ENCODE data around the gene CDK5RAP3. TPM values are rescaled to one million over a fixed set of nuclear protein-coding genes. Genes with fewer than 3 reads are reported as not detected.

Gene CDK5RAP3
- total RNA-seq, 1 experiment from 2014 or later, result 213 TPM

DNA sequence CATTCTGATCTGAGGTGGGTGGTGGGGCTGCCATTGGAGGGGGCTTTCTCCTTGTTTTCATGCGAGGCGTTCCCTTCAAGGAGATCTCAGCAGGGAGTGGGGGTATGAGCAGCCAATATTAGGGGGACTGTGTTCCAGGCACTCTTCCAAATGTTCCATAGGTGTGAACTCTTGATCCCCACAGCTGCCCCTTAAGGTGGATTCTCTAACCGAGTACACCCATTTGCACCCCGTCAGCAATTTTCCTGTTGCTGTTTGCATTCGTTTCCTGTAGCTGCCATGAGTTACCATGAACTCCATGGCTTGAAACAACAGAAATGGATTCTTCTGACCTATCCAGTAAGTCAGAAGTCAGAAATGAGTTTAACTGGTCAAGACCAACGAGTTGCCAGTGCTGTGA lies 9.5 kb upstream of the CDK5RAP3 start:
- H3K4me2 ChIP-seq (ENCODE audit: low read depth, low read length, poor library complexity, severe bottlenecking), result peak overlapping the region; percentile 67
- no peaks in the 10 kb centered on the region for H3K27me3 ChIP-seq (ENCODE audit: low read length)
- H3K4me1 ChIP-seq (ENCODE audit: low read length), result peaks cover 63% of the 10 kb centered on the region
- no peak overlapping the region for H3K4me3 ChIP-seq (ENCODE audit: low read length)
- no peaks in the 10 kb centered on the region for H4K20me1 ChIP-seq (ENCODE audit: insufficient read depth, low read depth, low read length)
- H3K9ac ChIP-seq (ENCODE audit: low read length), result no peak overlapping the region
- H3K9me2 ChIP-seq (replicated peaks; ENCODE audit: insufficient read depth, low read length), result no peaks in the 10 kb centered on the region
- no peak overlapping the region for H2AFZ ChIP-seq (ENCODE audit: low read length)
- H3K9me3 ChIP-seq (ENCODE audit: low read length), result no peaks in the 10 kb centered on the region
- no peak for DNase-seq
- no peaks in the 10 kb centered on the region for H3K79me2 ChIP-seq (ENCODE audit: low read length)
- no peaks in the 10 kb centered on the region for H3K36me3 ChIP-seq (ENCODE audit: insufficient read depth, low read length)
- H3K27ac ChIP-seq (ENCODE audit: low read length), result no peak overlapping the region

DNA sequence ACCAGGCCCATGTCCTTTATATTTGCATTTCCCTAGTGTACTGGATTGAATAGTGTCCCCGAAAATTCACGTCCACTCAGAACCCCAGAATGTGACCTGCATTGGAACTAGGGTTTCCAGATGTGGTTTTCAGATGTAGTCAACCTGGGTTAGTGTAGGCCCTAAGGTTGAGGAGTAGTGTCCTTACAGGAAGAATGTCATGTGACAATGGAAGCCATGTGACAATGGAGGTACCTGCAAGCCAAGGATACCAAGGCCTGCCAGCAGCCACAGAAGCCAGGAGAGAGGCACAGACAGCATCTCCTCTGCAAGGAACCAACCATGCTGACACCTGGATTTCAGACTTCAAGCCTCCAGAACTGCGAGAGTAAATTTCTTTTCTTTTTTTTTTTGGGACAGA lies 8.0 kb upstream of the CDK5RAP3 start:
- Histone ChIP-seq H3K79me2 (ENCODE audit: low read length) (no peaks in the 10 kb centered on the region), H3K4me2 (ENCODE audit: low read depth, low read length, poor library complexity, severe bottlenecking) (no peak overlapping the region), H3K9ac (ENCODE audit: low read length) (no peak overlapping the region), H3K4me1 (ENCODE audit: low read length) (peaks cover 55% of the 10 kb centered on the region), H3K27ac (ENCODE audit: low read length) (no peak overlapping the region), H3K36me3 (ENCODE audit: insufficient read depth, low read length) (no peaks in the 10 kb centered on the region), H3K9me2 (replicated peaks; ENCODE audit: insufficient read depth, low read length) (no peaks in the 10 kb centered on the region), H4K20me1 (ENCODE audit: insufficient read depth, low read depth, low read length) (no peaks in the 10 kb centered on the region), H3K4me3 (ENCODE audit: low read length) (no peak overlapping the region), H3K27me3 (ENCODE audit: low read length) (no peaks in the 10 kb centered on the region), H3K9me3 (ENCODE audit: low read length) (no peaks in the 10 kb centered on the region), H2AFZ (ENCODE audit: low read length) (no peak overlapping the region)
- no peak for DNase-seq

DNA sequence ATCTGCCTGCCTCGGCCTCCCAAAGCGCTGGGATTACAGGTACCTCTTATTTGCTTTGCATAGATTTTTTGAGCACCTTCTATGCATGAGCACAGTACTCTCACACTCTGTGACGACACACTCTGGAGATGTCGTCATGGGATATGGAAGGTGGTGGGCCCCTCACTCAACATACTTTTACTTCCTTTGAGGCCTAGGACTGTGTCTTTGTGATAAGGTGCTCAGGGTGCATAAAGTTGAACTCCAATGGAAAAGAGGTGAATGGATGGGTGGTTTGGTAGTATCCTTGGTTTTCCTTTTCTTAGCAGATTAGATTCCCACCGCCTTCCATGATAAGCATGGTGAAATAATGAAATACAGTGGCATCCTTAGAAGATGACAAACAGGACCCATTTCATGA lies 6.1 kb upstream of the CDK5RAP3 start:
- H3K27me3 ChIP-seq (ENCODE audit: low read length), result no peaks in the 10 kb centered on the region
- H3K9me3 ChIP-seq (ENCODE audit: low read length), result no peaks in the 10 kb centered on the region
- H3K36me3 ChIP-seq (ENCODE audit: insufficient read depth, low read length), result no peaks in the 10 kb centered on the region
- no peak overlapping the region for H3K4me2 ChIP-seq (ENCODE audit: low read depth, low read length, poor library complexity, severe bottlenecking)
- no peak overlapping the region for H3K4me3 ChIP-seq (ENCODE audit: low read length)
- H2AFZ ChIP-seq (ENCODE audit: low read length), result no peak overlapping the region
- H3K9ac ChIP-seq (ENCODE audit: low read length), result no peak overlapping the region
- no peak overlapping the region for H3K27ac ChIP-seq (ENCODE audit: low read length)
- no peaks in the 10 kb centered on the region for H4K20me1 ChIP-seq (ENCODE audit: insufficient read depth, low read depth, low read length)
- H3K79me2 ChIP-seq (ENCODE audit: low read length), result no peaks in the 10 kb centered on the region
- H3K9me2 ChIP-seq (replicated peaks; ENCODE audit: insufficient read depth, low read length), result no peaks in the 10 kb centered on the region
- DNase-seq, result no peak
- H3K4me1 ChIP-seq (ENCODE audit: low read length), result peaks cover 46% of the 10 kb centered on the region

- Histone ChIP-seq H3K4me1 (ENCODE audit: low read length) (peaks cover 42% of the 10 kb centered on the region), H4K20me1 (ENCODE audit: insufficient read depth, low read depth, low read length) (no peaks in the 10 kb centered on the region), H3K9ac (ENCODE audit: low read length) (no peak overlapping the region), H3K36me3 (ENCODE audit: insufficient read depth, low read length) (no peaks in the 10 kb centered on the region), H3K9me2 (replicated peaks; ENCODE audit: insufficient read depth, low read length) (no peaks in the 10 kb centered on the region), H3K4me3 (ENCODE audit: low read length) (no peak overlapping the region), H3K9me3 (ENCODE audit: low read length) (no peaks in the 10 kb centered on the region), H3K27me3 (ENCODE audit: low read length) (no peaks in the 10 kb centered on the region), H2AFZ (ENCODE audit: low read length) (no peak overlapping the region), H3K4me2 (ENCODE audit: low read depth, low read length, poor library complexity, severe bottlenecking) (no peak overlapping the region), H3K79me2 (ENCODE audit: low read length) (peaks cover 1% of the 10 kb centered on the region), H3K27ac (ENCODE audit: low read length) (no peak overlapping the region)
- DNase-seq, result no peak
Observed at GRCh38 chr17:47966079-47966519, 4.8 kb upstream of the CDK5RAP3 start.

- Histone ChIP-seq H3K36me3 (ENCODE audit: insufficient read depth, low read length) (peaks cover under 1% of the 10 kb centered on the region; the same call in 1 of the 2 replicates), H3K79me2 (ENCODE audit: low read length) (peaks cover 18% of the 10 kb centered on the region), H3K4me2 (ENCODE audit: low read depth, low read length, poor library complexity, severe bottlenecking) (no peak overlapping the region), H3K27ac (ENCODE audit: low read length) (no peak overlapping the region), H3K4me1 (ENCODE audit: low read length) (peaks cover 45% of the 10 kb centered on the region), H4K20me1 (ENCODE audit: insufficient read depth, low read depth, low read length) (no peaks in the 10 kb centered on the region), H3K9me2 (replicated peaks; ENCODE audit: insufficient read depth, low read length) (no peaks in the 10 kb centered on the region), H2AFZ (ENCODE audit: low read length) (no peak overlapping the region), H3K27me3 (ENCODE audit: low read length) (no peaks in the 10 kb centered on the region), H3K9me3 (ENCODE audit: low read length) (no peaks in the 10 kb centered on the region), H3K4me3 (ENCODE audit: low read length) (no peak overlapping the region), H3K9ac (ENCODE audit: low read length) (no peak overlapping the region)
- DNase-seq, result no peak
Observed at GRCh38 chr17:47967607-47968252, 3.2 kb upstream of the CDK5RAP3 start.

- Histone ChIP-seq H3K4me1 (ENCODE audit: low read length) (peaks cover 46% of the 10 kb centered on the region), H4K20me1 (ENCODE audit: insufficient read depth, low read depth, low read length) (no peaks in the 10 kb centered on the region), H3K9me2 (replicated peaks; ENCODE audit: insufficient read depth, low read length) (no peaks in the 10 kb centered on the region), H3K27ac (ENCODE audit: low read length) (no peak overlapping the region), H2AFZ (ENCODE audit: low read length) (no peak overlapping the region), H3K36me3 (ENCODE audit: insufficient read depth, low read length) (peaks cover 11% of the 10 kb centered on the region; the same call in 1 of the 2 replicates), H3K9ac (ENCODE audit: low read length) (no peak overlapping the region), H3K4me2 (ENCODE audit: low read depth, low read length, poor library complexity, severe bottlenecking) (no peak overlapping the region), H3K79me2 (ENCODE audit: low read length) (peaks cover 26% of the 10 kb centered on the region), H3K4me3 (ENCODE audit: low read length) (no peak overlapping the region), H3K27me3 (ENCODE audit: low read length) (no peaks in the 10 kb centered on the region), H3K9me3 (ENCODE audit: low read length) (no peaks in the 10 kb centered on the region)
- DNase-seq, result no peak
Observed at GRCh38 chr17:47968836-47969235, 2.1 kb upstream of the CDK5RAP3 start.

- H3K4me3 ChIP-seq (ENCODE audit: low read length), result peak overlapping the region; percentile 49
Observed at GRCh38 chr17:47969930-47970724, 786 bp upstream of the CDK5RAP3 start.

GRCh38 chr17:47973541-47973940 lies 2.6 kb downstream of the CDK5RAP3 start:
- H3K9me3 ChIP-seq (ENCODE audit: low read length), result no peaks in the 10 kb centered on the region
- H3K27ac ChIP-seq (ENCODE audit: low read length), result no peak overlapping the region
- H3K4me1 ChIP-seq (ENCODE audit: low read length), result peaks cover 33% of the 10 kb centered on the region
- peaks cover 18% of the 10 kb centered on the region; the same call in 1 of the 2 replicates for H3K36me3 ChIP-seq (ENCODE audit: insufficient read depth, low read length)
- no peak overlapping the region for H3K4me2 ChIP-seq (ENCODE audit: low read depth, low read length, poor library complexity, severe bottlenecking)
- no peaks in the 10 kb centered on the region; the same call in 1 of the 2 replicates for H4K20me1 ChIP-seq (ENCODE audit: insufficient read depth, low read depth, low read length)
- no peak for DNase-seq
- no peaks in the 10 kb centered on the region for H3K9me2 ChIP-seq (replicated peaks; ENCODE audit: insufficient read depth, low read length)
- H2AFZ ChIP-seq (ENCODE audit: low read length), result no peak overlapping the region
- H3K27me3 ChIP-seq (ENCODE audit: low read length), result no peaks in the 10 kb centered on the region
- H3K4me3 ChIP-seq (ENCODE audit: low read length), result no peak overlapping the region
- peaks cover 30% of the 10 kb centered on the region for H3K79me2 ChIP-seq (ENCODE audit: low read length)
- no peak overlapping the region for H3K9ac ChIP-seq (ENCODE audit: low read length)

More at GRCh38 chr17:47969930-47970724, 786 bp upstream of the CDK5RAP3 start:
- Histone ChIP-seq H3K4me2 (ENCODE audit: low read depth, low read length, poor library complexity, severe bottlenecking) (peak overlapping the region; percentile 64), H4K20me1 (ENCODE audit: insufficient read depth, low read depth, low read length) (no peaks in the 10 kb centered on the region), H3K36me3 (ENCODE audit: insufficient read depth, low read length) (peaks cover 17% of the 10 kb centered on the region; the same call in 1 of the 2 replicates), H3K9ac (ENCODE audit: low read length) (peak overlapping the region; percentile 71), H3K9me2 (replicated peaks; ENCODE audit: insufficient read depth, low read length) (no peaks in the 10 kb centered on the region), H3K27ac (ENCODE audit: low read length) (peak overlapping the region; percentile 91), H3K4me1 (ENCODE audit: low read length) (peaks cover 46% of the 10 kb centered on the region), H3K9me3 (ENCODE audit: low read length) (no peaks in the 10 kb centered on the region), H2AFZ (ENCODE audit: low read length) (peak overlapping the region; percentile 27; the same call in 1 of the 2 replicates), H3K79me2 (ENCODE audit: low read length) (peaks cover 30% of the 10 kb centered on the region), H3K27me3 (ENCODE audit: low read length) (no peaks in the 10 kb centered on the region)
- DNase-seq, result no peak

Measured in Karpas-422 (cell line).